Prostate gland (tissue), 2 donors: ENCODE results near the gene DDX23.

Experiments
- CTCF ChIP-seq, 4 experiments: fragments of 200-600 bp in 2 of 4; fragments of 450-650 bp in 2 of 4; sonication (generic) in 2 of 4; IDR thresholded peaks; 1 replicate in 3 of 4; 2 replicates in 1 of 4; pipeline ENCODE4 v1.5.1; 2016 to 2019; ENCODE audit warnings: antibody characterized with exemption in 4 of 4, mild to moderate bottlenecking in 2 of 4, moderate library complexity in 2 of 4
- POLR2AphosphoS5 ChIP-seq: sonication (generic); formaldehyde crosslinking; IDR thresholded peaks from one replicate; pipeline ENCODE4 v1.6.1; 2017; ENCODE audit warnings: antibody characterized with exemption

DNA sequence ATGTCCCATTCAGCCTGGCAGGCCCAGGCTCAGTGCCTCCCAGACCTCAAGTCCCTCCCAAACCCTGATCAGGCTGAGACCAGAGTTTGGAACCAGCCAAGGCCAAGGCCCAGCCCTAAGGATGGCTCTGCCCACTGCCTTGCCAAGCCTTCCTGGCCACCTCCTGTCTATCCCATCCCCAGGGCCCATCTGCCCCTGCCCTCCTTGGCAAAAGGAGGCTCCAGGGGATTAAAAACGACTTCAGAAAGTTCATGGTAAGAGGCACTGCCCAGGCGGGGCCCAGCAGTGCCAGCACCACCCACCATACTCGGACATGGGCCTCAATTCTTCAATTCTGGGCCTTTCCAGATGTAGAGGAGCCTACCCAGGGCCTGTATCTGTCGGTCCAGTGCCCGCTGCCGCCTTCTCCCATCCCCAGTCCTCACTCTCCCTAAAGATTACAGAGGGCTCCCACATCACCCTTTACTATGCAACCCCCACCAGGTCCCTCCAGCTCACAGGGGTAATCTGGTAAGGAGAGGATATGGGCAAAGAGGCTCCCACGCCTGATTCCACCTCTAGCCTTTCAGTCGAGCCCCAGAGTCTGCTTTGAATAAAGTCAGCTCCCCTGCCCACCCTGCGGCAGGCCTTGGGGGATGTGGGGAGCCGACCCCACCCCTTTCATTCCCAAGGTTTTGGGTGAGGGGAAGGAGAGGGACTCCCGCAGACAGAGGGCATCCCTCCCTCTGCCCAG, 64.0 kb downstream of the DDX23 start:
- TF ChIP-seq CTCF (IDR thresholded peaks at IDR 0.05) (no peak), POLR2AphosphoS5 (no peak)
